GM20431 (cell line): ENCODE results near the gene EGF.

Source experiments
- in situ Hi-C: fragments of 300-500 bp; cut with MseI, MboI; formaldehyde crosslinking; loops from one replicate; pipeline ENCODE4 v1.15.0; 2020; ENCODE audit warnings: low sequenced_read_pairs; ENCODE audit not compliant: unreplicated experiment

Gene EGF

GRCh38 chr4:109953556-109953955 lies 40.9 kb downstream of the EGF start:
- in situ Hi-C loops, result loop anchor here (25.0 kb wide), 1 partner anchor 541 kb away; no protein-coding TSS in a partner anchor

- in situ Hi-C loops, result loop anchor here (25.0 kb wide), 1 partner anchor 543 kb away; no protein-coding TSS in a partner anchor
Measured at GRCh38 chr4:109955146-109955545, 42.5 kb downstream of the EGF start.

- in situ Hi-C loops, result loop anchor here (25.0 kb wide), 1 partner anchor 545 kb away; no protein-coding TSS in a partner anchor
Measured at GRCh38 chr4:109957227-109957626, 44.5 kb downstream of the EGF start.

GRCh38 chr4:109959195-109959594 lies 46.5 kb downstream of the EGF start:
- in situ Hi-C loops, result loop anchor here (25.0 kb wide), 1 partner anchor 547 kb away; no protein-coding TSS in a partner anchor

GRCh38 chr4:109962401-109962800 lies 49.7 kb downstream of the EGF start:
- in situ Hi-C loops, result loop anchor here (25.0 kb wide), 1 partner anchor 550 kb away; no protein-coding TSS in a partner anchor

- in situ Hi-C loops, result loop anchor here (25.0 kb wide), 1 partner anchor 555 kb away; no protein-coding TSS in a partner anchor
Measured at GRCh38 chr4:109966891-109967481, 54.3 kb downstream of the EGF start.

GRCh38 chr4:109967798-109968520 lies 55.3 kb downstream of the EGF start:
- in situ Hi-C loops, result loop anchor here (25.0 kb wide), 1 partner anchor 556 kb away; no protein-coding TSS in a partner anchor

GRCh38 chr4:109969087-109969486 lies 56.4 kb downstream of the EGF start:
- in situ Hi-C loops, result loop anchor here (25.0 kb wide), 1 partner anchor 557 kb away; no protein-coding TSS in a partner anchor

GRCh38 chr4:109969919-109970318 lies 57.2 kb downstream of the EGF start:
- in situ Hi-C loops, result loop anchor here (25.0 kb wide), 1 partner anchor 558 kb away; no protein-coding TSS in a partner anchor

GRCh38 chr4:109972786-109973528 lies 60.3 kb downstream of the EGF start:
- in situ Hi-C loops, result loop anchor here (25.0 kb wide), 1 partner anchor 561 kb away; no protein-coding TSS in a partner anchor

GRCh38 chr4:109973529-109973905 lies 60.8 kb downstream of the EGF start:
- in situ Hi-C loops, result loop anchor here (25.0 kb wide), 1 partner anchor 561 kb away; no protein-coding TSS in a partner anchor

- in situ Hi-C loops, result no loop called here
Measured at GRCh38 chr4:109976189-109976588, 63.5 kb downstream of the EGF start.

- in situ Hi-C loops, result no loop called here
Measured at GRCh38 chr4:109977854-109978501, 65.3 kb downstream of the EGF start.

GRCh38 chr4:109978704-109979454 lies 66.2 kb downstream of the EGF start:
- in situ Hi-C loops, result no loop called here

- in situ Hi-C loops, result no loop called here
Measured at GRCh38 chr4:109979920-109980717, 67.4 kb downstream of the EGF start.

GRCh38 chr4:109981936-109982335 lies 69.3 kb downstream of the EGF start:
- in situ Hi-C loops, result no loop called here

- in situ Hi-C loops, result no loop called here
Measured at GRCh38 chr4:109982521-109982920, 69.8 kb downstream of the EGF start.
